Spleen (tissue), 7 donors: ENCODE results near the gene TTI1.

Experiments
- CTCF ChIP-seq, 11 experiments: fragments of 200-600 bp in 7 of 11; fragments of 450-650 bp in 4 of 11; sonication (generic) in 4 of 11; IDR thresholded peaks in 8 of 11; conservative IDR thresholded peaks in 3 of 11; 1 replicate in 7 of 11; 2 replicates in 4 of 11; pipeline versions ENCODE4 v1.4.0 to v1.8.0; 2016 to 2021; ENCODE audit warnings: antibody characterized with exemption in 11 of 11, inconsistent platforms in 4 of 11, mild to moderate bottlenecking in 1 of 11
- POLR2A ChIP-seq, 3 donors: fragments of 450-650 bp; IDR thresholded peaks; one replicate each; pipeline ENCODE4 v1.5.1; 2017; ENCODE audit warnings: antibody characterized with exemption in 3 of 3, mild to moderate bottlenecking in 1 of 3
- POLR2AphosphoS5 ChIP-seq, 3 donors: sonication (generic); formaldehyde crosslinking; IDR thresholded peaks; one replicate each; pipeline ENCODE4 v1.5.1; 2017; ENCODE audit warnings: antibody characterized with exemption in 3 of 3
- donor health status: DM: no; HTN: no; CAD: no; lungs with moderate emphysema.
- donor health status: DM: no; HTN: no; CAD: no.
- donor health status: DM: no; HTN: no; CAD: no.

GRCh38 chr20:38050686-38051085 lies 17.4 kb upstream of the TTI1 start:
- TF ChIP-seq CTCF (IDR thresholded peaks at IDR 0.05 in 8 of 11, conservative IDR thresholded peaks at IDR 0.05 in 3 of 11) (no peak), POLR2A (IDR thresholded peaks at IDR 0.05) (no peak), POLR2AphosphoS5 (IDR thresholded peaks at IDR 0.05) (no peak)
